SK-N-MC (cell line): ENCODE data around the gene ERVFRD-1.

Experiments used
- DNase-seq: peaks from one replicate; pipeline ENCODE4 v3.0.0-alpha.2; 2011; ENCODE audit warnings: low read depth, low spot score
- H3K27ac ChIP-seq: fragments of 200-600 bp; sonication (generic); 2 replicates; pipeline ENCODE4 v1.5.1; 2016; ENCODE audit warnings: mixed run types
- H3K36me3 ChIP-seq: fragments of 200-600 bp; sonication (generic); 2 replicates; pipeline ENCODE4 v1.6.1; 2017; ENCODE audit warnings: antibody characterized with exemption, low read length, mixed read lengths; ENCODE audit not compliant: insufficient read depth
- H3K4me3 ChIP-seq: fragments of 200-600 bp; sonication (generic); 2 replicates; pipeline ENCODE4 v1.5.1; 2016
- H3K9ac ChIP-seq: fragments of 200-600 bp; sonication (generic); 2 replicates; pipeline ENCODE4 v1.8.0; 2017; ENCODE audit warnings: mixed run types, mixed read lengths; ENCODE audit not compliant: insufficient read length
- H3K9me3 ChIP-seq: fragments of 200-600 bp; sonication (generic); 2 replicates; pipeline ENCODE4 v1.6.1; 2017; ENCODE audit warnings: low read depth, mild to moderate bottlenecking, antibody characterized with exemption, low read length, moderate library complexity, mixed read lengths
- EZH2 ChIP-seq: fragments of 200-600 bp; sonication (generic); IDR thresholded peaks from one replicate; pipeline ENCODE4 v1.6.1; 2017; ENCODE audit warnings: antibody characterized with exemption
- FOXP2 ChIP-seq: optimal IDR thresholded peaks from 2 replicates; pipeline ENCODE3; 2011; ENCODE audit warnings: mild to moderate bottlenecking, moderate library complexity; ENCODE audit not compliant: insufficient read depth; ENCODE audit errors: extremely low read length, control extremely low read depth
- POLR2AphosphoS5 ChIP-seq: IDR thresholded peaks from 2 replicates; pipeline ENCODE4 v1.6.1; 2012; ENCODE audit warnings: mild to moderate bottlenecking, low read depth, low read length, borderline replicate concordance

Gene ERVFRD-1

GRCh38 chr6:11132194-11132888 lies 20.8 kb upstream of the ERVFRD-1 start:
- Histone ChIP-seq H3K9me3 (no peaks in the 10 kb centered on the region), H3K9ac (no peak overlapping the region), H3K27ac (no peak overlapping the region), H3K36me3 (peaks cover 30% of the 10 kb centered on the region), H3K4me3 (no peak overlapping the region)
- TF ChIP-seq EZH2 (no peak), POLR2AphosphoS5 (no peak), FOXP2 (no peak)
- no peak for DNase-seq

GRCh38 chr6:11130605-11131004 lies 19.1 kb upstream of the ERVFRD-1 start:
- H3K36me3 ChIP-seq: peaks cover 30% of the 10 kb centered on the region
- no peak for DNase-seq
- H3K4me3 ChIP-seq: no peak overlapping the region
- TF ChIP-seq FOXP2 (no peak), EZH2 (no peak), POLR2AphosphoS5 (no peak)
- H3K9me3 ChIP-seq: no peaks in the 10 kb centered on the region
- no peak overlapping the region for H3K9ac ChIP-seq
- no peak overlapping the region for H3K27ac ChIP-seq

GRCh38 chr6:11129908-11130565 lies 18.5 kb upstream of the ERVFRD-1 start:
- TF ChIP-seq EZH2 (no peak), FOXP2 (no peak), POLR2AphosphoS5 (no peak)
- no peak overlapping the region for H3K27ac ChIP-seq
- peaks cover 25% of the 10 kb centered on the region for H3K36me3 ChIP-seq
- H3K9me3 ChIP-seq: no peaks in the 10 kb centered on the region
- H3K4me3 ChIP-seq: no peak overlapping the region
- no peak for DNase-seq
- no peak overlapping the region for H3K9ac ChIP-seq

- Histone ChIP-seq H3K36me3 (peaks cover 17% of the 10 kb centered on the region), H3K4me3 (no peak overlapping the region), H3K9ac (no peak overlapping the region), H3K9me3 (no peaks in the 10 kb centered on the region), H3K27ac (no peak overlapping the region)
- TF ChIP-seq POLR2AphosphoS5 (no peak), FOXP2 (no peak), EZH2 (no peak)
- no peak for DNase-seq
Measured at GRCh38 chr6:11128608-11129007, 17.1 kb upstream of the ERVFRD-1 start.

GRCh38 chr6:11126876-11127275 lies 15.4 kb upstream of the ERVFRD-1 start:
- no peak overlapping the region for H3K4me3 ChIP-seq
- H3K27ac ChIP-seq: no peak overlapping the region
- H3K36me3 ChIP-seq: peaks cover 15% of the 10 kb centered on the region
- H3K9me3 ChIP-seq: no peaks in the 10 kb centered on the region
- H3K9ac ChIP-seq: no peak overlapping the region
- DNase-seq: no peak
- TF ChIP-seq FOXP2 (no peak), EZH2 (no peak), POLR2AphosphoS5 (no peak)

GRCh38 chr6:11123978-11124377 lies 12.5 kb upstream of the ERVFRD-1 start:
- Histone ChIP-seq H3K27ac (no peak overlapping the region), H3K36me3 (peaks cover 7% of the 10 kb centered on the region; the same call in 1 of the 2 replicates), H3K4me3 (no peak overlapping the region), H3K9me3 (no peaks in the 10 kb centered on the region), H3K9ac (no peak overlapping the region)
- DNase-seq: no peak
- TF ChIP-seq EZH2: no peak
- TF ChIP-seq FOXP2: no peak

GRCh38 chr6:11122380-11122779 lies 10.9 kb upstream of the ERVFRD-1 start:
- Histone ChIP-seq H3K9ac (no peak overlapping the region), H3K9me3 (no peaks in the 10 kb centered on the region), H3K36me3 (peaks cover 7% of the 10 kb centered on the region; the same call in 1 of the 2 replicates), H3K27ac (no peak overlapping the region), H3K4me3 (no peak overlapping the region)
- DNase-seq: no peak
- TF ChIP-seq FOXP2: no peak
- TF ChIP-seq POLR2AphosphoS5: no peak
- no peak for TF ChIP-seq EZH2

DNA sequence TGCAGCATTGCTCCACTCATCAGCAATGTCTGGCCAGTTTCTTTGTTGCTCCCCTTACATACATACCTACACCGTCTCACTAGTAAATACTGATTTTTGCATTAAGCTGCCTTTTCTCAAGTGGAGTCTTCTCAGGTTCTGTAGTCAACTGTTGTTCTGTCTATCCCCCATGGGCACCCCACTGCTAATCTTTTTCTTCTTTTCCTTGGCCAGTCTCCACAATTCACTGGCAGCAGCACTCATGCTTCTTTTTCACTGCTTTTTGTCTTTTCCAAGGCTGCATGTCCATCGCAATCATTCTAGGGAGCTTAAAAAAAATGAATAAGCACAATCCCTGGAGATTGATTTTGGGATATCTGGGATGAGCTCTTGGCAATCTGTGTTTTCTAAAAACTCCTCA lies 10.3 kb upstream of the ERVFRD-1 start:
- TF ChIP-seq EZH2: no peak
- TF ChIP-seq POLR2AphosphoS5: no peak
- no peak for TF ChIP-seq FOXP2
- no peak for DNase-seq
- Histone ChIP-seq H3K9me3 (no peaks in the 10 kb centered on the region), H3K36me3 (peaks cover 4% of the 10 kb centered on the region; the same call in 1 of the 2 replicates), H3K27ac (no peak overlapping the region), H3K4me3 (no peak overlapping the region), H3K9ac (no peak overlapping the region)
